Nephron progenitor cell (in vitro differentiated cells): ENCODE results near the gene PTPRU.

Source experiments
- DNase-seq: peaks from one replicate; pipeline ENCODE4 v3.0.0; 2021
- H3K27ac Mint-ChIP-seq: 2 replicates; pipeline ENCODE4 v1.8.0; 2021; ENCODE audit warnings: mild to moderate bottlenecking, moderate library complexity, mixed read lengths
- H3K27me3 Mint-ChIP-seq: 2 replicates; pipeline ENCODE4 v1.8.0; 2021; ENCODE audit warnings: mild to moderate bottlenecking, low read depth, mixed read lengths; ENCODE audit not compliant: poor library complexity
- H3K36me3 Mint-ChIP-seq: 2 replicates; pipeline ENCODE4 v1.8.0; 2021; ENCODE audit warnings: low read depth, mixed read lengths
- H3K4me1 Mint-ChIP-seq: 2 replicates; pipeline ENCODE4 v1.8.0; 2021; ENCODE audit warnings: mixed read lengths
- H3K4me3 Mint-ChIP-seq: 2 replicates; pipeline ENCODE4 v1.8.0; 2021; ENCODE audit warnings: mild to moderate bottlenecking, moderate library complexity, mixed read lengths
- H3K9me3 Mint-ChIP-seq: 2 replicates; pipeline ENCODE4 v1.8.0; 2021; ENCODE audit warnings: mild to moderate bottlenecking, moderate library complexity, mixed read lengths
- CTCF ChIP-seq: fragments of 200-600 bp; sonication (generic); IDR thresholded peaks from 2 replicates; pipeline ENCODE4 v1.5.0; 2021; ENCODE audit warnings: antibody characterized with exemption

PTPRU gene

GRCh38 chr1:29271724-29272123 lies 35.4 kb downstream of the PTPRU start:
- peaks cover 11% of the 10 kb centered on the region for H3K27me3 Mint-ChIP-seq
- H3K4me1 Mint-ChIP-seq = peaks cover 56% of the 10 kb centered on the region
- TF ChIP-seq CTCF = no peak
- peaks cover 26% of the 10 kb centered on the region for H3K36me3 Mint-ChIP-seq
- peak; percentile 67 for DNase-seq
- peak overlapping the region; percentile 44 for H3K4me3 Mint-ChIP-seq
- H3K27ac Mint-ChIP-seq = peak overlapping the region; percentile 84
- H3K9me3 Mint-ChIP-seq = peaks cover 8% of the 10 kb centered on the region

GRCh38 chr1:29272147-29272907 lies 36.0 kb downstream of the PTPRU start:
- Mint-ChIP-seq H3K27ac (no peak overlapping the region), H3K4me1 (peaks cover 50% of the 10 kb centered on the region), H3K4me3 (no peak overlapping the region), H3K36me3 (peaks cover 32% of the 10 kb centered on the region), H3K27me3 (peaks cover 11% of the 10 kb centered on the region), H3K9me3 (peaks cover 11% of the 10 kb centered on the region)
- no peak for TF ChIP-seq CTCF
- no peak for DNase-seq

GRCh38 chr1:29275435-29275834 lies 39.1 kb downstream of the PTPRU start:
- H3K9me3 Mint-ChIP-seq = peaks cover 11% of the 10 kb centered on the region

GRCh38 chr1:29278124-29278523 lies 41.8 kb downstream of the PTPRU start:
- H3K27ac Mint-ChIP-seq = no peak overlapping the region
- no peak for DNase-seq
- peaks cover 42% of the 10 kb centered on the region for H3K4me1 Mint-ChIP-seq
- peaks cover 11% of the 10 kb centered on the region for H3K9me3 Mint-ChIP-seq
- peaks cover 46% of the 10 kb centered on the region for H3K36me3 Mint-ChIP-seq
- TF ChIP-seq CTCF = no peak
- no peaks in the 10 kb centered on the region for H3K27me3 Mint-ChIP-seq
- no peak overlapping the region for H3K4me3 Mint-ChIP-seq

More at GRCh38 chr1:29275435-29275834, 39.1 kb downstream of the PTPRU start:
- DNase-seq = no peak
- H3K27ac Mint-ChIP-seq = no peak overlapping the region
- H3K4me3 Mint-ChIP-seq = no peak overlapping the region
- peaks cover 46% of the 10 kb centered on the region for H3K36me3 Mint-ChIP-seq
- H3K27me3 Mint-ChIP-seq = peaks cover 11% of the 10 kb centered on the region
- peaks cover 46% of the 10 kb centered on the region for H3K4me1 Mint-ChIP-seq
- TF ChIP-seq CTCF = no peak

- no peak for DNase-seq
- Mint-ChIP-seq H3K36me3 (peaks cover 43% of the 10 kb centered on the region), H3K27me3 (no peaks in the 10 kb centered on the region), H3K4me1 (peaks cover 54% of the 10 kb centered on the region), H3K27ac (peak overlapping the region; percentile 48), H3K9me3 (peaks cover 11% of the 10 kb centered on the region), H3K4me3 (no peak overlapping the region)
- no peak for TF ChIP-seq CTCF
Measured at GRCh38 chr1:29279406-29279805, 43.1 kb downstream of the PTPRU start.

- TF ChIP-seq CTCF = no peak
- H3K36me3 Mint-ChIP-seq = peaks cover 37% of the 10 kb centered on the region
- H3K4me1 Mint-ChIP-seq = peaks cover 59% of the 10 kb centered on the region
- H3K27ac Mint-ChIP-seq = peak overlapping the region; percentile 48
- H3K27me3 Mint-ChIP-seq = no peaks in the 10 kb centered on the region
- DNase-seq = no peak
- no peak overlapping the region for H3K4me3 Mint-ChIP-seq
- H3K9me3 Mint-ChIP-seq = peaks cover 11% of the 10 kb centered on the region
Measured at GRCh38 chr1:29279951-29280391, 43.6 kb downstream of the PTPRU start.
